Heart left ventricle (tissue), 16 donors: Measurements from ENCODE around the gene LRG1. TPM values are rescaled to one million over a fixed set of nuclear protein-coding genes. Genes with fewer than 3 reads are reported as not detected.

Experiments
- ATAC-seq, 4 donors: fragments of 200-7000 bp; cut with Tn5 transposase; one replicate each; pipeline ENCODE4 v1.9.1; 2020 to 2022; ENCODE audit warnings: moderate library complexity in 4 of 4, mild to moderate bottlenecking in 3 of 4, moderate number of reproducible peaks in 1 of 4
- DNase-seq, 5 donors: peaks; one replicate each; pipeline ENCODE4 v3.0.0-alpha.2; 2020
- H3K27ac ChIP-seq, 12 donors: fragments of 200-600 bp; sonication (generic) in 4 of 12; one replicate each; pipeline versions ENCODE4 v1.5.0 to v1.8.0; 2016 to 2022; ENCODE audit warnings: mild to moderate bottlenecking in 2 of 12
- H3K27me3 ChIP-seq, 9 donors: fragments of 200-600 bp; sonication (generic) in 2 of 9; one replicate each; pipeline versions ENCODE4 v1.5.1 to v1.8.0; 2016 to 2022; ENCODE audit warnings: mild to moderate bottlenecking in 3 of 9
- H3K36me3 ChIP-seq, 9 donors: fragments of 200-600 bp; sonication (generic) in 2 of 9; one replicate each; pipeline versions ENCODE4 v1.5.0 to v1.8.0; 2018 to 2022; ENCODE audit warnings: mild to moderate bottlenecking in 2 of 9
- H3K4me1 ChIP-seq, 12 donors: fragments of 200-600 bp; sonication (generic) in 4 of 12; one replicate each; pipeline versions ENCODE4 v1.5.0 to v1.8.0; 2016 to 2022; ENCODE audit warnings: mild to moderate bottlenecking in 3 of 12
- H3K4me3 ChIP-seq, 12 donors: fragments of 200-600 bp; sonication (generic) in 4 of 12; one replicate each; pipeline versions ENCODE4 v1.5.0 to v1.8.0; 2017 to 2022; ENCODE audit warnings: mild to moderate bottlenecking in 9 of 12, moderate library complexity in 4 of 12
- H3K9me3 ChIP-seq, 12 donors: fragments of 200-600 bp; sonication (generic) in 4 of 12; one replicate each; pipeline versions ENCODE4 v1.5.0 to v1.8.0; 2016 to 2022; ENCODE audit warnings: mild to moderate bottlenecking in 1 of 12
- POLR2A ChIP-seq, 2 donors: fragments of 450-650 bp; IDR thresholded peaks; one replicate each; pipeline ENCODE4 v1.6.1; 2017; ENCODE audit warnings: antibody characterized with exemption in 2 of 2, mild to moderate bottlenecking in 2 of 2, moderate library complexity in 2 of 2
- WGBS, 4 donors: extraction: QIAGEN DNeasy Blood & Tissue Kit in 2 of 4; methylation state at CpG; one replicate each; pipeline versions ENCODE4 v1.1.5 to v1.1.7; 2013 to 2018; 5-methylcytosine and 5-hydroxymethylcytosine counted together
- intact Hi-C, 10 donors: fragments of 100-400 bp; cut with DNase I; formaldehyde crosslinking; loops; one replicate each; pipeline versions ENCODE4 v1.11.1 to v1.14.2; 2022
- polyA plus RNA-seq, 2 donors: library from polyadenylated mRNA; stranded (reverse); fragments of 200-250 nt; gene quantifications; one replicate each; pipeline ENCODE4 v1.2.3, GENCODE V29; 2013
- total RNA-seq, 9 donors: library from RNA; depleted of rRNA in 2 of 9; stranded (reverse); fragments of >200 nt in 2 of 9; fragmentation: NEBNext Ultra II Directional in 3 of 9; extraction: Animal tissue kit (Norgen Biotek cat#: 25700) in 3 of 9; gene quantifications; one replicate each; pipeline versions ENCODE4 v1.1.0 to v1.2.4, GENCODE V29; 2016 to 2023
- TF ChIP-seq, protein P1 (sequence below), 12 donors: fragments of 200-600 bp; sonication (generic) in 4 of 12; IDR thresholded peaks; one replicate each; pipeline versions ENCODE4 v1.5.0 to v1.8.0; 2018 to 2022; ENCODE audit warnings: antibody characterized with exemption in 12 of 12, mild to moderate bottlenecking in 5 of 12
- donor health status: ischemic (EF 13 %, LVEDD 7.1; RV severe dilation, severe dysfunction).
- donor health status: healthy with polysubstance abuse.
- donor health status: DM: no; HTN: yes; CAD: no.
- donor health status: DM: no; HTN: no; CAD: no.
- donor health status: ischemic (EF 25% LVEDD 6.9; RV normal size, moderate dysfunction).
- donor health status: ischemic (EF 25% LVEDD 5.7; RV mildly dilated, moderate dysfunction).
- donor health status: healthy.
- donor health status: DM: yes; HTN: yes; CAD: no.
- donor health status: ischemic (EF 35%, LVEDD 5.7; RV mildly dilated, moderate dysfunction).
- donor health status: nonischemic (EF 11% LVEDD 7.7; RV severe dilation, severe dysfunction).
- donor health status: DM: yes; HTN: yes; CAD: no.
- donor health status: PGD.
- donor health status: ischemic (EF 29% LVEDD 5.4; RV normal size, mild dysfunction).
- donor health status: nonischemic (EF 23%, LVEDD 6.1; RV moderate dilation, normal function).

The LRG1 gene
- total and polyA plus RNA-seq, 11 donors: 0.15 to 1.7 (median 0.35) TPM

DNA sequence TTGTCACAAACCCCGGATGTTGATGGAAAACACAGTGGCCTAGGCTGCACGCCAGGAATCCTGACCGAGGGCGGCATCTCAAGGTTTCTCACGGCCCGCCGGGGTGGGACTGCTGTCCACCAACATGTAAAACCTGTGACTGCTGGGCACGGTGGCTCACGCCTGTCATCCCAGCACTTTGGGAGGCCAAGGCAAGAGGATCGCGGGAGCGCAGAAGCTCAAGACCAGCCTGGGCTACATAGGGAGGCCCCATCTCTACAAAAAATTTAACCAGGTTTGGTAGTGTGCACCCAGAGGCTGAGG, 32.7 kb downstream of the LRG1 start:
- no peak for TF ChIP-seq POLR2A (IDR thresholded peaks at IDR 0.05)
- TF ChIP-seq, protein P1, sequence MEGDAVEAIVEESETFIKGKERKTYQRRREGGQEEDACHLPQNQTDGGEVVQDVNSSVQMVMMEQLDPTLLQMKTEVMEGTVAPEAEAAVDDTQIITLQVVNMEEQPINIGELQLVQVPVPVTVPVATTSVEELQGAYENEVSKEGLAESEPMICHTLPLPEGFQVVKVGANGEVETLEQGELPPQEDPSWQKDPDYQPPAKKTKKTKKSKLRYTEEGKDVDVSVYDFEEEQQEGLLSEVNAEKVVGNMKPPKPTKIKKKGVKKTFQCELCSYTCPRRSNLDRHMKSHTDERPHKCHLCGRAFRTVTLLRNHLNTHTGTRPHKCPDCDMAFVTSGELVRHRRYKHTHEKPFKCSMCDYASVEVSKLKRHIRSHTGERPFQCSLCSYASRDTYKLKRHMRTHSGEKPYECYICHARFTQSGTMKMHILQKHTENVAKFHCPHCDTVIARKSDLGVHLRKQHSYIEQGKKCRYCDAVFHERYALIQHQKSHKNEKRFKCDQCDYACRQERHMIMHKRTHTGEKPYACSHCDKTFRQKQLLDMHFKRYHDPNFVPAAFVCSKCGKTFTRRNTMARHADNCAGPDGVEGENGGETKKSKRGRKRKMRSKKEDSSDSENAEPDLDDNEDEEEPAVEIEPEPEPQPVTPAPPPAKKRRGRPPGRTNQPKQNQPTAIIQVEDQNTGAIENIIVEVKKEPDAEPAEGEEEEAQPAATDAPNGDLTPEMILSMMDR (IDR thresholded peaks at IDR 0.05): no peak
- DNase-seq: peak in 2 of 5 donors; percentile 12 to 18
- Histone ChIP-seq H3K36me3 (peaks cover 0 to 70% (median 46%) of the 10 kb centered on the region in 9 donors), H3K27me3 (no peaks in the 10 kb centered on the region), H3K9me3 (no peaks in the 10 kb centered on the region), H3K4me3 (no peak overlapping the region), H3K27ac (peak overlapping the region in 1 of 12 donors; percentile 60), H3K4me1 (peaks cover 0 to 23% (median 0%) of the 10 kb centered on the region in 12 donors)
- no peak for ATAC-seq
- WGBS, 4 donors: 56 to 85% (median 68%) methylated on average over 11 to 12 of the region's 12 CpGs
- intact Hi-C loops: no loop called here

DNA sequence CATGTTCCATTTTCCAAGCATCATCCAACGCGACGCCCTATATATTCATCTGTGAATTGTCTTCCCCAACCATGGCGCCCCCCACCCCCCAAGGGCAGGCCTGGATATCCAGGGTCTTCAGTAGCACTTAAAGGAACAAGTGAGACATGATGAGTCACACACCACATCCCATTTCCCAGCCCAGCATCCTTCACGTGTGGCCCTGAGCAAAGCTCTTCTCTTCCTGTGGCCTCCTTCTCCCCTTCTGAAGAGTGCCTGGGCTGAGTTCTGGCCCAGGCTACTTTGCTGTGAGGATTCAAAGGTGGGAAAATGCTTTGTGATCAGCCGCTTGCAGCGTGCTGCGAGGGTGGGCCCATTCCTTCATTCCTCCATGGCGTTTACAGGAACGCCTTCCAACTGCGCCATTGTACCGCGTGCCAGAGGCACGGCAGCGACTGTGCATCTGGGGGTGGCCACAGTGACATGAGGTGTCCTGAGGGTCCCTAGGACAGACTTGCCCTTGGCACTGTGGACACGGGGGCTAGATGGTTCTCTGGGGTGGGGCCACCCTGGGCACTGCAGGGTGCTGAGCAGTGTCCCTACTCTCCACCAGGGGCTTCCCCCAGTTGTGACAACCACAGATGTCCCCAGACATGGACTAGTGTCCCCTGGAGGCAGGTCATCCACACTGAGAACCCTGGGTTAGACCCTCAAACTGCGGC, 33.2 kb downstream of the LRG1 start:
- Histone ChIP-seq H3K27ac (peak overlapping the region in 1 of 12 donors; percentile 60), H3K9me3 (no peaks in the 10 kb centered on the region), H3K36me3 (peaks cover 0 to 74% (median 51%) of the 10 kb centered on the region in 9 donors), H3K4me1 (peaks cover 0 to 18% (median 0%) of the 10 kb centered on the region in 12 donors), H3K27me3 (no peaks in the 10 kb centered on the region), H3K4me3 (no peak overlapping the region)
- ATAC-seq (no peak), DNase-seq (no peak)
- TF ChIP-seq, protein P1 (IDR thresholded peaks at IDR 0.05): no peak
- TF ChIP-seq POLR2A (IDR thresholded peaks at IDR 0.05): no peak
- 85 to 89% (median 86%) methylated on average over 15 to 17 of the region's 17 CpGs for WGBS, 4 donors
- intact Hi-C loops: no loop called here

DNA sequence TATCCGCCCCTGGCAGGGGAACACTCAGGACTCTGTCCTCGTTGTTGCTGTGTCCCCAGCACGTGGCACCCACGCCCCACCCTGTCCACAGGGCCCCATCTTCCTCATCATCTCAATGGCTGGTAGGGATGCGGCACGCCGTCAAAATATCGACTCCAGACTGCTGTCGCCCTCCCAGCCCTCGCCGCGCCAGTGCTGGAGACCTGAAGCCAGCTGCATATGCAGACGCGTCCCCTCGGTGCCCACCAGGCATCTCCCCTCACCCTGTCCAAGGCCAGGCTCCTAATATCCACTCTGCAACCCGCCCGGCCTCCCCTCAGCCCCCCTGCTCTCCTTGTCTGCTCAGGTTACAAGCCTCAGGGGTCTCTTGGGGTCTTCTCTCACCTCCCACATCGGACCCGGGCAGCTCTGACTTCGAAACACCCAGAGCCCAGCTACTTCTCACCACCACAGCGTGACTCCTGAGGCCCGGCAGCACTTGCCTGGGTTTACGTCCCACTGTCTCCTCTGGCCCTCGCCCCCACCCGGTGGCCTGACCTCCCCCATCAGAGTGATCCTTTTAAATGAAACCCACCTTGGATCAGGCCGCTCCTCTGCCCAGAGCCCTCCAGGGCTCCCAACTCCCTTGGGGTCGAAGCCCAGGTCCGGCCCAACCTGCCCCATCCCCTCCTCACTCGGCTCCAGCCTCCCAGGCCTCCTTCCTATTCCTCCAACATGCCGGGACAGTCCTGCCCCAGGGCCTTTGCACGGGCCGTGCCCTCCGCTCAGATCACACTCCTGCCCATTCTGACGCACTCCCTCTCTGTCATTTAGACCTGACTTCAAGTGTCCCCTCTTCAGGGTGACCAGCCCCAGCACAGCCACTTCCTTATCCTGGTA, 34.0 kb downstream of the LRG1 start:
- H3K36me3 ChIP-seq: peaks cover 0 to 82% (median 59%) of the 10 kb centered on the region in 9 donors
- peak overlapping the region in 1 of 12 donors; percentile 60 for H3K27ac ChIP-seq
- H3K9me3 ChIP-seq: no peaks in the 10 kb centered on the region
- DNase-seq (peak in 1 of 5 donors; percentile 9), ATAC-seq (no peak)
- no peak overlapping the region for H3K4me3 ChIP-seq
- H3K27me3 ChIP-seq: no peaks in the 10 kb centered on the region
- TF ChIP-seq POLR2A (IDR thresholded peaks at IDR 0.05): no peak
- TF ChIP-seq, protein P1 (IDR thresholded peaks at IDR 0.05): no peak
- intact Hi-C loops: no loop called here
- H3K4me1 ChIP-seq: peaks cover 0 to 18% (median 0%) of the 10 kb centered on the region in 12 donors
- 95 to 97% (median 96%) methylated on average over 34 of the region's 34 CpGs for WGBS, 4 donors
